MCF 10A (cell line): ENCODE data around the gene SYNCRIP. TPM values are rescaled to one million over a fixed set of nuclear protein-coding genes. Genes with fewer than 3 reads are reported as not detected.
A peak's percentile ranks its signal among the peaks of the same experiment; 100 is the strongest.

Experiments used
- BruUV-seq: library from RNA; stranded (reverse); fragments of 400-500 nt; replicated peaks from 2 replicates; lab custom pipeline; 2021; lab: Mats Ljungman, UMichigan
- CTCF ChIA-PET: fragments of 300-600 bp; sonication (Branson Sonifier 250); formaldehyde crosslinking; extraction: SDS; loops from one replicate; lab custom pipeline; 2021; ENCODE audit warnings: antibody characterized with exemption, inconsistent platforms; lab: Yijun Ruan, JAX
- POLR2A ChIA-PET: fragments of 300-600, 350-650 bp; sonication (Branson Sonifier 250); formaldehyde crosslinking; extraction: SDS; loops from one replicate; lab custom pipeline; 2020; ENCODE audit warnings: antibody characterized with exemption, inconsistent platforms; lab: Yijun Ruan, JAX
- DNase-seq: peaks from one replicate; pipeline ENCODE4 v3.0.0-alpha.2; 2018; ENCODE audit not compliant: unreplicated experiment
- H3K27ac Mint-ChIP-seq: one replicate; pipeline ENCODE4 v1.8.0; 2022; ENCODE audit warnings: mild to moderate bottlenecking, low read depth, mixed read lengths; ENCODE audit not compliant: unreplicated experiment
- H3K27me3 Mint-ChIP-seq: one replicate; pipeline ENCODE4 v1.8.0; 2022; ENCODE audit warnings: mixed read lengths; ENCODE audit not compliant: insufficient read depth, unreplicated experiment
- H3K36me3 Mint-ChIP-seq: one replicate; pipeline ENCODE4 v1.8.0; 2022; ENCODE audit warnings: mild to moderate bottlenecking, moderate library complexity, mixed read lengths; ENCODE audit not compliant: insufficient read depth, unreplicated experiment
- H3K4me1 Mint-ChIP-seq: one replicate; pipeline ENCODE4 v1.8.0; 2022; ENCODE audit warnings: mixed read lengths; ENCODE audit not compliant: insufficient read depth, unreplicated experiment
- H3K4me3 Mint-ChIP-seq: one replicate; pipeline ENCODE4 v1.8.0; 2022; ENCODE audit warnings: mild to moderate bottlenecking, moderate library complexity, mixed read lengths; ENCODE audit not compliant: unreplicated experiment
- H3K9me3 Mint-ChIP-seq: one replicate; pipeline ENCODE4 v1.8.0; 2022; ENCODE audit warnings: mixed read lengths; ENCODE audit not compliant: unreplicated experiment
- CTCF ChIP-seq: fragments of 200-600 bp; IDR thresholded peaks from one replicate; pipeline ENCODE4 v1.8.0; 2022; ENCODE audit warnings: antibody characterized with exemption, mild to moderate bottlenecking; ENCODE audit not compliant: unreplicated experiment
- intact Hi-C: fragments of 100-400 bp; cut with micrococcal nuclease; formaldehyde crosslinking; loops from 2 replicates; pipeline ENCODE4 v1.14.1; 2022
- total RNA-seq: library from RNA; stranded (reverse); gene quantifications from 2 replicates; pipeline ENCODE4 v1.2.3, GENCODE V29; 2022

SYNCRIP gene
- total RNA-seq, 1 experiment from 2014 or later, result 161 TPM

- peak; percentile 30 for DNase-seq
- Mint-ChIP-seq H3K27me3 (no peaks in the 10 kb centered on the region), H3K9me3 (no peaks in the 10 kb centered on the region), H3K36me3 (peaks cover 64% of the 10 kb centered on the region), H3K4me3 (peak overlapping the region; percentile 97), H3K27ac (peak overlapping the region; percentile 98), H3K4me1 (peaks cover 25% of the 10 kb centered on the region)
- ChIA-PET POLR2A (interaction anchor here (0.6 to 10.9 kb wide), 25 partner anchors 7 to 1479 kb away, joined by 3 to 889 read pairs (median 7); partner anchors contain the start of genes SNX14 and SYNCRIP), CTCF (interaction anchor here (0.6 to 5.1 kb wide), 7 partner anchors 15 to 178 kb away, joined by 3 to 69 read pairs (median 4); partner anchors contain the start of gene SYNCRIP)
- peak; percentile 14 for TF ChIP-seq CTCF
- BruUV-seq, result no TSS peak
- intact Hi-C loops, result loop anchor here (5.0 to 10.0 kb wide), 3 partner anchors 53 to 320 kb away; partner anchors contain the start of gene SNX14
Measured at GRCh38 chr6:85677234-85677956, 34.7 kb upstream of the SYNCRIP start.

GRCh38 chr6:85676086-85676729 is 33.5 kb upstream of the SYNCRIP start:
- peak overlapping the region; percentile 98 for H3K27ac Mint-ChIP-seq
- H3K4me3 Mint-ChIP-seq, result peak overlapping the region; percentile 97
- POLR2A ChIA-PET, result interaction anchor here (0.8 to 10.9 kb wide), 9 partner anchors 9 to 81 kb away, joined by 3 to 889 read pairs (median 4); partner anchors contain the start of genes SNX14 and SYNCRIP
- peaks cover 68% of the 10 kb centered on the region for H3K36me3 Mint-ChIP-seq
- no peaks in the 10 kb centered on the region for H3K9me3 Mint-ChIP-seq
- DNase-seq, result peak; percentile 38
- intact Hi-C loops, result loop anchor here (5.0 to 10.0 kb wide), 3 partner anchors 51 to 319 kb away; partner anchors contain the start of gene SNX14
- TF ChIP-seq CTCF, result no peak
- peaks cover 25% of the 10 kb centered on the region for H3K4me1 Mint-ChIP-seq
- CTCF ChIA-PET, result interaction anchor here (0.7 to 5.1 kb wide), 6 partner anchors 14 to 177 kb away, joined by 3 to 69 read pairs (median 4); partner anchors contain the start of gene SYNCRIP
- no TSS peak for BruUV-seq
- no peaks in the 10 kb centered on the region for H3K27me3 Mint-ChIP-seq

GRCh38 chr6:85675030-85675819 is 32.5 kb upstream of the SYNCRIP start:
- H3K27me3 Mint-ChIP-seq, result no peaks in the 10 kb centered on the region
- H3K4me1 Mint-ChIP-seq, result peaks cover 29% of the 10 kb centered on the region
- POLR2A ChIA-PET, result interaction anchor here (0.6 to 10.9 kb wide), 13 partner anchors 8 to 946 kb away, joined by 3 to 889 read pairs (median 4); partner anchors contain the start of genes SNX14 and SYNCRIP
- BruUV-seq, result no TSS peak
- no peaks in the 10 kb centered on the region for H3K9me3 Mint-ChIP-seq
- DNase-seq, result peak; percentile 87
- peak overlapping the region; percentile 98 for H3K27ac Mint-ChIP-seq
- TF ChIP-seq CTCF, result no peak
- CTCF ChIA-PET, result interaction anchor here (0.6 to 5.1 kb wide), 4 partner anchors 20 to 1425 kb away, joined by 3 to 69 read pairs (median 5); partner anchors contain the start of gene SYNCRIP
- H3K36me3 Mint-ChIP-seq, result peaks cover 68% of the 10 kb centered on the region
- peak overlapping the region; percentile 97 for H3K4me3 Mint-ChIP-seq
- intact Hi-C loops, result loop anchor here (5.0 to 10.0 kb wide), 3 partner anchors 50 to 318 kb away; partner anchors contain the start of gene SNX14
